GM08714 (cell line): ENCODE results near the gene RSU1.
"Not testable (repeated sequence)": the region's sequence is repeated elsewhere in the genome, so short reads cannot be mapped to it uniquely, and the experiment has no call there.

Experiments
- H3K4me3 ChIP-seq: fragments of 200-500 bp; sonication (Bioruptor generic); 2 replicates; pipeline ENCODE4 v1.5.1; 2014; ENCODE audit warnings: mild to moderate bottlenecking, low read length, inconsistent platforms
- ZNF274 ChIP-seq: IDR thresholded peaks from 2 replicates; pipeline ENCODE4 v1.6.1; 2012; ENCODE audit warnings: mild to moderate bottlenecking, low read depth, low read length

The RSU1 gene

DNA sequence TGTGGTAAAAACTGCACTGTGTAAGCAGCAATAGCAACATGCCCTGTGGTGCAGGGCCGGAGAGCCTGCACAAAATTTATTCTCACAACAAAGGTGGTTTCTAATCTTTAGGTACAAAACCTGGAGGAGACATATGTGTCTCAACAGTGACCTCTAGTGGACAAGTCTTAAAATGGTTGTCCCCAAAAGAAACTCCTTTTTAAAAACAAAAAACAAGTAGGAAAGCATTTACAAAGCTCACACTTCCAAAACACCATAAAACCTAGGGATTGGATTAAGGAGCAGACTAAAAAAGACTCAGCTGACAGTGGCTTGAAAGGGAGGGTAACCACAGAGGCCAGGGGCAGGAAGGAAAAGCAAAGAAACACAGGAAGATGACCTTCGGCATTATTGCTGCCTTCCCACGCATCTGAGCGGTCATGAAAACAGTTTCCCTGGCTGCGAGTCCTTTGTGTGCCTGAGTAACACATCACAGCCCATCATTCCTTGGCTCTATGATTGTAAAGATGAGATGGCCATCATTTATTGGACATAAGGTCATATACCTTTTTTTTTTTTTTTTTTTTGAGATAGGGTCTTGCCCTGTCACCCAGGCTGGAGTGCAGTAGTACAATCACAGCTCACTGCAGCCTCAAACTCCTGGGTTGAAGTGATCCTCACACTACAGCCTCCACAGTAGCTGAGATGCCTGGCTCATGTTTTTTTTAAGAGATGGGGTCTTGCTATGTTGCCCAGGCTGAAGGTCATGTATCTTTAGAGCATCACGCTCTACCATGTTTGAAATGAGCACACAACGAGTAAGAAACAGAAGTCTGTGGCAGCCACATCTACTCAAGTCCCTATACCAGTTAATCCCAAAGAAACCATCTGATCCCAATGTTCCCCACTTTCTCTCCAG, 39.5 kb downstream of the RSU1 start:
- H3K4me3 ChIP-seq: no peak overlapping the region
- TF ChIP-seq ZNF274: no peak

DNA sequence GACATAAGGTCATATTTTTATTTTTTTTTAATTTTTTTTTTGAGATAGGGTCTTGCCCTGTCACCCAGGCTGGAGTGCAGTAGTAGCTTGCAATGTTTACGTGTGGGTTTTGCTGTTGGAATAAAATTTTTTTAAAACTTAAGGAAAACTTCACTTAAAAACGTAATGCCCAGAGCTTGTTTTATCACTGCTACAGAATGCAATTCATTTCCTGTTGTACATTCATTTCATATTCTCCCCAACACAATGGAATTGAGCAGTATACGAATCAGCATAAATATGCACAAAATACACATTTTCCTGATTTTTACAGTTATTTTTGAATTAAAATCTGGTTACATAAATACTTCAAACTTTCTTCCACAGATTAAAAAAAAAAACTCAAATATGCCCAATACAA, 40.3 kb downstream of the RSU1 start:
- TF ChIP-seq ZNF274: no peak
- H3K4me3 ChIP-seq: no peak overlapping the region

DNA sequence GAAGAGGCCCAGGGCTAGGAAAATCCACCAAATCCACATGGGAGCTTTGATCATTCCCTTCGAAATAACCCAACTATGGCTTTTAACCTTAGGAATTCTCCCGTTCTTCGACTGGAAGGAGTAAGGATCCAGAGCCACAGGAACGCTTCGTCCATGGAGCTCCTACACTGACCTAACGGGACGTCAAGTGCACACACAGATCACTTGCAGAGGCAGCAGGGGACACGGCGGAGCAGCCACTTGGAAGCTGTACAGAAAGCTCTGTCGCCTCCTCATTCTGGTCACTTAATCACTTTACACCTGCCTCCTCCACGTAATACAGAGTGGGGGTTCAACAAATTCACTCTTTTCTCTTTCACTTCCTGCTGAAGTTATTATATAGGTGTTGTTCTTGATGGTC, 43.9 kb downstream of the RSU1 start:
- no peak overlapping the region for H3K4me3 ChIP-seq
- no peak for TF ChIP-seq ZNF274

DNA sequence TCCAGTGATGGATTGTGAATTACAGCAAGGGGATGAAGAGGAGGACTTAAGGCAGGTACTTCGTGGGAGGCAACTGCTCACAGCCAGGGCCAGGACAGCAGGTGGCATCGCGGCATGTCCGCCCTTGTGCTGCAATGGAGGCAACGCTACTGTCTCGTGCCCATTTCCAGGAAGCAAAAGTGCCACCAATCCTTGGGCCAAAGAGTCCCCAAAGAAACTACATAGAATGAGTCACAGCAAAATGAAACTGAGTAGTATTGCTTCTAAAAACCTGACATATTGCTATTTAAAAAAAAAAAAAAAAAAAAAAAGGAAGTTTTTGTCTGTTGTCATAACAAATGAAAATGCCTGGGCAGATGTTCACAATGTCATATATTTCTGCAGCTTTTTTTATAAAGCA, 46.6 kb downstream of the RSU1 start:
- TF ChIP-seq ZNF274: no peak
- no peak overlapping the region for H3K4me3 ChIP-seq

DNA sequence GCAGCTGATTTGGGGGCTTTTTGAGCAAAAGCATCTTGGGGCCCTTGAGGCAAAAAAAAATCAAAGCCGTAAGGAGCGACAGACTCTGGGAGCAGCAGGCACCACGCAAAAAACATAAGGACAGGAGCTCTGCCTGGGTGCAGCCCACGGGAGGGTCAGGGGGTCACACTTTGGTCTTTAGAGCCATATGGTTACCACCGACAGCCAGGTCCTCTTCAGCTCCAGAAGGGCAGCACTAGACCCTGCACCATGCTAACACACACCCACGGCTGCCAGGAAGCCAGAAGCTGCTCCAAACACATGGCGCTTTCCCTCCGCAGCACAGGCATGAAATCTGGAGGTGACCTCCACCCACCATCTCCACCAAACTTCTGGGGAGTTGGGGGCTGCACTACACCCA, 47.1 kb downstream of the RSU1 start:
- TF ChIP-seq ZNF274: no peak

GRCh38 chr10:16769331-16769730, 47.9 kb downstream of the RSU1 start:
- TF ChIP-seq ZNF274: no peak
- no peak overlapping the region for H3K4me3 ChIP-seq

More for the DNA sequence above, 47.1 kb downstream of the RSU1 start:
- H3K4me3 ChIP-seq: no peak overlapping the region

GRCh38 chr10:16768702-16769101, 48.5 kb downstream of the RSU1 start:
- no peak overlapping the region for H3K4me3 ChIP-seq
- TF ChIP-seq ZNF274: no peak

GRCh38 chr10:16765509-16766375, 51.5 kb downstream of the RSU1 start:
- no peak overlapping the region for H3K4me3 ChIP-seq
- no peak for TF ChIP-seq ZNF274

DNA sequence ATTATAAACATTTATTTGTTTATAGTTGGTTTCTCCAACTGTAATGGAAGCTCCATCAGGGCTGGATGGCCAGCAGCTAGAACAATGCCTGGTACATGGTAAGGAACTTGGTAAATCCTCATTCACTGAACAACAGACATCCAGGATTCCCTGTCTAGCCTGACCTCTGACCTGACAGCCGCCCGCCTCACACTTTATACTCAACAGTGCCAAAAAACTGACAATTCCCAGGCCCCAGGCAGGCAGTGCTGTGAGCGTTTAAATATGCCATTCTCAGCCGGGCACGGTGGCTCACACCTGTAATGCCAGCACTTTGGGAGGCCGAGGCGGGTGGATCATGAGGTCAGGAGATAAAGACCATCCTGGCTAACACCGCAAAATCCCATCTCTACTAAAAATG, 55.9 kb downstream of the RSU1 start:
- no peak for TF ChIP-seq ZNF274
- no peak overlapping the region for H3K4me3 ChIP-seq

DNA sequence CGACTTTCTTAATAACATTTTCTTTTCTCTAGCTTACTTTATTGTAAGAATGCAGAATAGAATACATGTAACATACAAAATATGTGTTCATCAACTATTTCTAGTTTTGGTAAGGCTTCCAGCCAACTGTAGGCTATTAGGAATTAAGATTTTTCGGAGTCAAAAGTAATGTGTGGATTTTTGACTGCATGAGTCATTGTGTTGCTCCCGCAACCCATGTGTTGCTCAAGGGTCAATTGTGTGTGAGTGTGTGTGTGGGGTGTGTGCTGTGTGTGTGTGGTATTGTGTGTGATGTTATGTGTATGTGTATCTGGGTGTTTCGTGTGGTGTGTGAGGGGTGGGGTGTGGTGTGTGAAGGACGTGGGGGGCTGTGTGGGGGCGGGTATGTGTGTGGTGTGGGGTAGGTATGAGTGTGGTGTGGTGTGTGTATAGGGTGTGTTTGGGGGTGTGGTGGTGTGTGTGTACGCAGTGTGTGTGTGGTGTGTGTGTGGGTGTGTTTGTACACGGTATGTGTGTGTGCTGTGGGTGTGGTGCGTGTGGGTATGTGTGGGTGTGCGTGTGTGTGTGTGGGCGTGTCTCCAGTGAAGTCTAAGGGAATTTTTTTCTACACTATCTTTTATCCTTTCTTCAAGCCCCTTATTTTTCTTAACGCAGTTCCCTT, 60.5 kb downstream of the RSU1 start:
- TF ChIP-seq ZNF274: no peak
- no peak overlapping the region for H3K4me3 ChIP-seq

GRCh38 chr10:16754765-16755164, 62.5 kb downstream of the RSU1 start:
- no peak overlapping the region for H3K4me3 ChIP-seq
- no peak for TF ChIP-seq ZNF274

DNA sequence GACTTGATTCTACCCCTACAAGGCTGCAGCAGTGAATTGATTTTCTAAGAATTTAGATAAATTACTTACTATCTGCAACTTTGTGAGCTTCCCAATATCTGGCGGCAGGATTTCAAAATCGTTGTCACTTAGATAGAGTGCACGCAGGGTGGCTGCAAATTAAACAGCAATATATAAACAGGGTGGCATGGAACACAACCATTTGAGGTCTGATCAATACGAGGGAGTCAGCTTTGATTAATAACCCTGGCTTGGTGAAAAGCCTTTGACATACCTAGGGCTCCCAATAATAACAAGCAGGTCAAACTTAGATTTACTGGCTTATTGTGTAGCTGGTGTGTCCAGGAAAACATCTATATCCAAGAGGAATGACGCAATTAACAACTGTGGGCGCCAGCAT, 64.4 kb downstream of the RSU1 start:
- H3K4me3 ChIP-seq: not testable (repeated sequence)

- no peak for TF ChIP-seq ZNF274
- H3K4me3 ChIP-seq: no peak overlapping the region
Observed at GRCh38 chr10:16752099-16752498, 65.1 kb downstream of the RSU1 start.

DNA sequence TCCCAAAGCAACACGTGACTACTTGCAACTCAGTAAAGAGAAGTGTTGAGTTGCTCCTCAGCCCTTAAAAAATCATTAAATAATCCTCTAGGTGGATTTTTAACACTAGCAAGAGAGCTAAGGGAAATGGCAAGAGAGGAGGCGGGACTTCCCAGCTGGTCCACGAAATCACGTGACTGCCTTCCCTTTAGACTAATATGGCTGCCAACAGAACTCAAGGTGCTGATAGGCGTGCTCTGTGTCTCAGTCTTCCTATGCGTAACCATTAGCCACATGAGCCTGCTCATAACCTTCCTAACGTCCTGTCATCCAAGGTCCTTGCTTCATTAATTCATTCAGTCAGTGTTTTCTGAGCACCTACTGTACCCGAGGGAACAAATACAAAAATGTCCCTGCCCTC, 66.0 kb downstream of the RSU1 start:
- no peak overlapping the region for H3K4me3 ChIP-seq
- no peak for TF ChIP-seq ZNF274
